Prostate gland (tissue), 2 donors: ENCODE results near the gene GGT6. TPM values are rescaled to one million over a fixed set of nuclear protein-coding genes. Genes with fewer than 3 reads are reported as not detected.
"Not testable (repeated sequence)": the region's sequence is repeated elsewhere in the genome, so short reads cannot be mapped to it uniquely, and the experiment has no call there.

Experiments used
- DNase-seq: peaks from one replicate; pipeline ENCODE4 v3.0.0-alpha.2; 2019; ENCODE audit warnings: low spot score
- H3K27ac ChIP-seq, 2 donors: fragments of 200-600 bp; sonication (generic); 2 replicates each; pipeline ENCODE4 v1.5.1; 2017 to 2019
- H3K27me3 ChIP-seq: fragments of 200-600 bp; sonication (generic); replicated peaks from 2 replicates; pipeline ENCODE4 v1.5.1; 2019; ENCODE audit not compliant: insufficient read depth
- H3K36me3 ChIP-seq, 2 donors: fragments of 200-600 bp; sonication (generic); 1 replicate in 1 of 2; 2 replicates in 1 of 2; pipeline versions ENCODE4 v1.5.1 to v1.8.1; 2017 to 2019
- H3K4me1 ChIP-seq: fragments of 200-600 bp; sonication (generic); replicated peaks from 2 replicates; pipeline ENCODE4 v1.5.1; 2019
- H3K4me3 ChIP-seq, 2 donors: fragments of 200-600 bp; sonication (generic); 2 replicates each; pipeline ENCODE4 v1.5.1; 2017 to 2019
- H3K9me3 ChIP-seq: fragments of 200-600 bp; sonication (generic); 2 replicates; pipeline ENCODE4 v1.5.1; 2017
- POLR2A ChIP-seq: fragments of 450-650 bp; IDR thresholded peaks from one replicate; pipeline ENCODE4 v1.6.1; 2016; ENCODE audit warnings: antibody characterized with exemption, mild to moderate bottlenecking
- POLR2AphosphoS5 ChIP-seq: sonication (generic); formaldehyde crosslinking; IDR thresholded peaks from one replicate; pipeline ENCODE4 v1.6.1; 2017; ENCODE audit warnings: antibody characterized with exemption
- WGBS: methylation state at CpG from one replicate; pipeline ENCODE4 v1.1.5; 2018; 5-methylcytosine and 5-hydroxymethylcytosine counted together
- intact Hi-C: fragments of 100-400 bp; cut with DNase I; formaldehyde crosslinking; loops from one replicate; pipeline ENCODE4 v1.14.2; 2022
- total RNA-seq, 2 donors: library from RNA; depleted of rRNA; stranded (reverse); fragments of >200 nt; gene quantifications; one replicate each; pipeline ENCODE4 v1.1.0, GENCODE V29; 2016
- TF ChIP-seq, protein P1 (sequence below), 4 experiments: fragments of 200-600 bp in 2 of 4; fragments of 450-650 bp in 2 of 4; sonication (generic) in 2 of 4; IDR thresholded peaks; 1 replicate in 3 of 4; 2 replicates in 1 of 4; pipeline ENCODE4 v1.5.1; 2016 to 2019; ENCODE audit warnings: antibody characterized with exemption in 4 of 4, mild to moderate bottlenecking in 2 of 4, moderate library complexity in 2 of 4

Gene GGT6
- total RNA-seq, 2 donors from 2014 or later = 23.5 to 35.6 TPM

DNA sequence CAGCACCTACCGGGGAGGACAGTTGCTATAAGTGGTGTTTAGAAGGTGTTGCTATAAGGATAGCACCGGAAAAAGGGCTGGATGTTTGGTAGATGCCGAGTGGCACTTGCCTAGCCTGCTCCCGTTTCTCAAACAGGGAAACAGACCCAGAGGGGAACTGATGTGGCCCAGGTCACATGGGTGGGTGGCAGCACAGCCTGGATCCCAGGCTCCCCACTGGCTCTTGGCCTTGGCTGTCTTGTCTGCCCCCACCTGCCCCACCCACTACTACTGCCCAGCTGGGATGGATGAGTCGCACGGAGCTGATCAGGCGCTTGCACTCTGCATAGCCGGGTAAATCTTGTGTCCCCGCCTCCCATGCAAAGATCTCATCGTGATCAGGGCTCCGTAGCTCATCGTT, 31.2 kb upstream of the GGT6 start:
- Histone ChIP-seq H3K4me1 (no peaks in the 10 kb centered on the region), H3K4me3 (no peak overlapping the region), H3K36me3 (no peaks in the 10 kb centered on the region), H3K27ac (no peak overlapping the region), H3K27me3 (no peaks in the 10 kb centered on the region), H3K9me3 (no peaks in the 10 kb centered on the region)
- DNase-seq = no peak
- 63% methylated on average over 12 of the region's 12 CpGs for WGBS
- intact Hi-C loops = no loop called here
- TF ChIP-seq POLR2A (no peak), POLR2AphosphoS5 (no peak)
- TF ChIP-seq, protein P1, sequence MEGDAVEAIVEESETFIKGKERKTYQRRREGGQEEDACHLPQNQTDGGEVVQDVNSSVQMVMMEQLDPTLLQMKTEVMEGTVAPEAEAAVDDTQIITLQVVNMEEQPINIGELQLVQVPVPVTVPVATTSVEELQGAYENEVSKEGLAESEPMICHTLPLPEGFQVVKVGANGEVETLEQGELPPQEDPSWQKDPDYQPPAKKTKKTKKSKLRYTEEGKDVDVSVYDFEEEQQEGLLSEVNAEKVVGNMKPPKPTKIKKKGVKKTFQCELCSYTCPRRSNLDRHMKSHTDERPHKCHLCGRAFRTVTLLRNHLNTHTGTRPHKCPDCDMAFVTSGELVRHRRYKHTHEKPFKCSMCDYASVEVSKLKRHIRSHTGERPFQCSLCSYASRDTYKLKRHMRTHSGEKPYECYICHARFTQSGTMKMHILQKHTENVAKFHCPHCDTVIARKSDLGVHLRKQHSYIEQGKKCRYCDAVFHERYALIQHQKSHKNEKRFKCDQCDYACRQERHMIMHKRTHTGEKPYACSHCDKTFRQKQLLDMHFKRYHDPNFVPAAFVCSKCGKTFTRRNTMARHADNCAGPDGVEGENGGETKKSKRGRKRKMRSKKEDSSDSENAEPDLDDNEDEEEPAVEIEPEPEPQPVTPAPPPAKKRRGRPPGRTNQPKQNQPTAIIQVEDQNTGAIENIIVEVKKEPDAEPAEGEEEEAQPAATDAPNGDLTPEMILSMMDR (IDR thresholded peaks at IDR 0.05) = no peak

DNA sequence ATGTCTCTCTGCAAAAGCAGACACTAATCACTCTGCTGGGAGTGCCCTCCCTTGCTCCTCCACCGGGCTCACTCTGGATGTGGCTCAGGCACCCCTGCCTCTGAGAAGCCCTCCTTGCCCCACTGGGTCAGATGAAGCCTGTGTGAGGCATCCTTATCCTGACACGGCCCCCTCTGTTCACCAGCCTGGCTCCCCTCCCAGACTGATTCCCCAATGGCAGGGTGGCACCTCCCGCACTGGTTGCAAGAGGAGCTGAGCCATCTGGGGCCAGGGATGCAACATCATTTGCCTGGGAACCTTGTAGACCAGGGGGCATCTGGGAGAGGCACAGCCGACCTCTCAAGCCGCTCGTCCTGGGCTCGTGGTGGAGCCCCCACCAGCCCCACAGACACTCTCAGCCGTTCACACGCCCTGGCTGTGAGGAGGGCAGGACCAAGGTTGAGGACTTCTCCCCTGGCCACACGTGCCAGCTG, 30.6 kb upstream of the GGT6 start:
- intact Hi-C loops = no loop called here
- DNase-seq = no peak
- WGBS = 79% methylated on average over 10 of the region's 10 CpGs

DNA sequence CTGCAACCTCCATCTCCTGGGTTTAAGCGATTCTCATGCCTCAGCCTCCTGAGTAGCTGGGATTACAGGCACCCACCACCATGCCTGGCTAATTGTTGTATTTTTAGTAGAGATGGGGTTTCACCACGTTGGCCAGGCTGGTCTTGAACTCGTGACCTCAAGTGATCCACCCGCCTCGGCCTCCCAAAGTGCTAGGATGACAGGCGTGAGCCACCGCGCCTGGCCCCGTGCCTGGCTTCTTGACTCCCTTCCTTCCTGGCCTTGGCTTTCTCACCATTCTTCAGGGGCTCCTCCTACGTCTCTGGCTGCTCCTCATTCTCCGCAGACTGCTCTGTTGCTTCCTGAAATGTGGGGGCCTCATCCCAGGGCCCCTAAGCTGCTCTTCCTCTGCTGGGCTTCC, 29.7 kb upstream of the GGT6 start:
- 69% methylated on average over 11 of the region's 11 CpGs for WGBS
- intact Hi-C loops, H3K9me3 ChIP-seq, DNase-seq, H3K36me3 ChIP-seq, H3K4me3 ChIP-seq, H3K27me3 ChIP-seq, H3K4me1 ChIP-seq, H3K27ac ChIP-seq: not testable (repeated sequence)

More for the DNA sequence above, 30.6 kb upstream of the GGT6 start:
- no peaks in the 10 kb centered on the region for H3K4me1 ChIP-seq
- no peak overlapping the region for H3K27ac ChIP-seq
- no peaks in the 10 kb centered on the region for H3K9me3 ChIP-seq
- no peak overlapping the region for H3K4me3 ChIP-seq
- TF ChIP-seq POLR2A (no peak), POLR2AphosphoS5 (no peak)
- TF ChIP-seq, protein P1 (IDR thresholded peaks at IDR 0.05) = no peak
- no peaks in the 10 kb centered on the region for H3K36me3 ChIP-seq
- H3K27me3 ChIP-seq = no peaks in the 10 kb centered on the region

DNA sequence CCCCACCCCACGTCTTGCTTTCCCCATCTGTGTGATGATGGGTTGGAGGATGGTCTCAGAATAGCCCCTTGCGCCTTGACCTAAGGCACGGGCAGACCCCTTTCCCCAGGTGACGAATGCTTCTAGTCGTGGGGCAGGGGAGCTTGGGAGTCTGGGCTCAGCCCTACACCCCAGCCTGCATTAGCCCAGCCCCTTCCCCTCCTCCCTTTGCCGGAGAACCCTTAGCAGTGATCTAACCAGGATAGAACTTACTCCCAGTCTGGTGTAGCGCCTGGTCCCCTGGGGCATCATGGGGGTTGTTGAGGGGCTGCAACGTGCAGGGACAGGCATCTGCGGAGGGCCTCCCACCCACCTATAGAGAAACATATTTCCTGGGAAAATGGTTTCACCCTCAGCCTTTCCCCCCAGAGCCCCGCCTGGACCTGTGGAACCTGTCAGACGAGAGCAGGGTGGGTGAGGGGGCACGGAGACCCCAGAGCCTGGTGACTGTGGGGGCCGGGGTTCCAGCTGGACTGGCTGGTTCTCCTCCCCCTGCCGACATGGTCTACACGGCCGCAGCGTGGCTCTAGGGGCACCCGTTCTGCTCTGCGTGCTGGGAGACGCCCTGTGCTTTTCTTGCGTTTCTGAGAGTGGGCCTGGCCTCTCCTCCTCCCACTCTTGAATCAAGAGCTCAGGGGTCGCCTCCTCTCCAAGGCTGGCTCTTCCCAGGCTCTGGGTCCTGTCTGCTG, 28.7 kb upstream of the GGT6 start:
- intact Hi-C loops = loop anchor here (5.0 kb wide), 1 partner anchor 33 kb away; no protein-coding TSS in a partner anchor
- Histone ChIP-seq H3K4me3 (no peak overlapping the region), H3K27ac (no peak overlapping the region), H3K9me3 (no peaks in the 10 kb centered on the region), H3K36me3 (no peaks in the 10 kb centered on the region), H3K27me3 (no peaks in the 10 kb centered on the region), H3K4me1 (no peaks in the 10 kb centered on the region)
- no peak for DNase-seq
- 66% methylated on average over 22 of the region's 22 CpGs for WGBS
- no peak for TF ChIP-seq POLR2AphosphoS5
- no peak for TF ChIP-seq POLR2A
- TF ChIP-seq, protein P1 (IDR thresholded peaks at IDR 0.05) = no peak

DNA sequence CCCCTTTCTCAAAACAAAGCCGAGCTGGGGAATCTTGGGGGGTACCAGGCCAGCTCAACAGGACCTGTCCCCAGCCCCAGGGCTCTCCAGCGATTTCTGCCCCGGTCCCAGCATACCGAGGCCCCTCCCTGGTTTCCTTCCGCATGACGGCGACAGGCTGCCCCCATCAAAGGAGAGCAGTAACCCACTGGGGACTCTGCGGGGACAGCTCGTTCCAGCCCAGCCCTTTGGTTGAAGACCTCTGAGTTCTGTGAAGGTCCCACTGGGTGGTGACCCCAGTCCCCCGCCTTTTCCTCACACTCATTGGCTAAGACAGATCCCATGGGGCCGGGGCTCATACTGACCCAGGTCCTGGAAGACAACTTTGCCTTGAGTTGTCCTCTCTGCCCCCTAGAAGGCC, 28.0 kb upstream of the GGT6 start:
- intact Hi-C loops = loop anchor here (5.0 kb wide), 1 partner anchor 34 kb away; no protein-coding TSS in a partner anchor
- 75% methylated on average over 11 of the region's 11 CpGs for WGBS
- H3K27ac ChIP-seq = no peak overlapping the region
- no peaks in the 10 kb centered on the region for H3K36me3 ChIP-seq
- no peak for TF ChIP-seq POLR2AphosphoS5
- TF ChIP-seq, protein P1 (IDR thresholded peaks at IDR 0.05) = no peak
- TF ChIP-seq POLR2A = no peak
- no peaks in the 10 kb centered on the region for H3K9me3 ChIP-seq
- no peak overlapping the region for H3K4me3 ChIP-seq
- H3K27me3 ChIP-seq = no peaks in the 10 kb centered on the region
- DNase-seq = no peak
- H3K4me1 ChIP-seq = no peaks in the 10 kb centered on the region
